Measurements from ENCODE around the gene ASB3. TPM values are rescaled to one million over a fixed set of nuclear protein-coding genes. Genes with fewer than 3 reads are reported as not detected.

Gene ASB3
- total and polyA plus RNA-seq, 9 of the 15 experiments (the other 6 are each of a cell fraction or from before 2014, with no cell fraction given): 13.6 to 35.3 (median 18.7) TPM

GRCh38 chr2:53793821-53794220 is 7.1 kb upstream of the ASB3 start:
- in situ Hi-C loops (cut with MboI) (no loop called here), intact Hi-C loops (cut with micrococcal nuclease) (no loop called here)
- peaks cover 28% of the 10 kb centered on the region; the same call in 2 of the 3 replicates for H3K36me3 ChIP-seq (ENCODE audit: control insufficient read depth, insufficient read depth, low read length)
- no peak overlapping the region for H3K4me2 ChIP-seq (ENCODE audit: insufficient read depth, low read length)
- FAIRE-seq (no peak), ATAC-seq (no peak), DNase-seq (ENCODE audit: extremely low read depth in 1 of 4, low spot score in 3 of 4) (no peak)
- CTCF ChIA-PET (ENCODE audit: low intra/inter-chr PET ratio): no interaction called here
- no peaks in the 10 kb centered on the region for H3K4me1 ChIP-seq (replicated peaks in 1 of 2; ENCODE audit: control insufficient read depth in 2 of 2, insufficient read depth in 2 of 2, low read length in 2 of 2)
- POLR2A ChIA-PET: no interaction called here
- H3K27ac ChIP-seq (ENCODE audit: extremely low read depth, low read depth, low read length): no peak overlapping the region
- H3K27me3 ChIP-seq (ENCODE audit: control insufficient read depth in 2 of 2, insufficient read depth in 2 of 2, low read length in 2 of 2): no peaks in the 10 kb centered on the region
- no peak overlapping the region for H3K4me3 ChIP-seq
- BruUV-seq (replicated peaks): no TSS peak
- no peaks in the 10 kb centered on the region for H3K9me3 ChIP-seq (replicated peaks; ENCODE audit: control insufficient read depth, insufficient read depth, low read depth, low read length)
- no peak overlapping the region for H3K9ac ChIP-seq (ENCODE audit: insufficient read depth in 1 of 2, low read depth in 2 of 2, low read length in 2 of 2)
- no peaks in the 10 kb centered on the region for H4K20me1 ChIP-seq (replicated peaks; ENCODE audit: control insufficient read depth, insufficient read depth, low read length)
- no peaks in the 10 kb centered on the region for H3K9me1 ChIP-seq (ENCODE audit: control insufficient read depth, insufficient read depth, low read length)
- H2AFZ ChIP-seq (ENCODE audit: low read depth, low read length): no peak overlapping the region
- no peak for TF ChIP-seq HES1 (IDR thresholded peaks at IDR 0.05; ENCODE audit: low read depth)
- TF ChIP-seq OTX1 (CRISPR knock-in tag; IDR thresholded peaks at IDR 0.05): no peak
- TF ChIP-seq CBFA2T2 (conservative IDR thresholded peaks at IDR 0.05): no peak
- TF ChIP-seq THRB (CRISPR knock-in tag; conservative IDR thresholded peaks at IDR 0.05): no peak
- TF ChIP-seq ZNF518B (CRISPR knock-in tag; IDR thresholded peaks at IDR 0.05): no peak
- TF ChIP-seq BDP1 (IDR thresholded peaks at IDR 0.05; ENCODE audit: insufficient read depth, insufficient read length): no peak
- TF ChIP-seq ZBED1 (IDR thresholded peaks at IDR 0.05): no peak
- H3K79me2 ChIP-seq (ENCODE audit: control insufficient read depth, insufficient read depth, low read length): peaks cover 36% of the 10 kb centered on the region
- WGBS (ENCODE audit: insufficient coverage, low coverage, missing lambda C conversion rate): 98% methylated on average over 3 of the region's 3 CpGs
